HG02885 (cell line): ENCODE measurements around the gene TOP1.

Experiments
- ATAC-seq: cut with Tn5 transposase; IDR thresholded peaks from one replicate; pipeline ENCODE4 v1.9.1; 2021; ENCODE audit warnings: mild to moderate bottlenecking; ENCODE audit not compliant: unreplicated experiment, poor library complexity

TOP1 gene

DNA sequence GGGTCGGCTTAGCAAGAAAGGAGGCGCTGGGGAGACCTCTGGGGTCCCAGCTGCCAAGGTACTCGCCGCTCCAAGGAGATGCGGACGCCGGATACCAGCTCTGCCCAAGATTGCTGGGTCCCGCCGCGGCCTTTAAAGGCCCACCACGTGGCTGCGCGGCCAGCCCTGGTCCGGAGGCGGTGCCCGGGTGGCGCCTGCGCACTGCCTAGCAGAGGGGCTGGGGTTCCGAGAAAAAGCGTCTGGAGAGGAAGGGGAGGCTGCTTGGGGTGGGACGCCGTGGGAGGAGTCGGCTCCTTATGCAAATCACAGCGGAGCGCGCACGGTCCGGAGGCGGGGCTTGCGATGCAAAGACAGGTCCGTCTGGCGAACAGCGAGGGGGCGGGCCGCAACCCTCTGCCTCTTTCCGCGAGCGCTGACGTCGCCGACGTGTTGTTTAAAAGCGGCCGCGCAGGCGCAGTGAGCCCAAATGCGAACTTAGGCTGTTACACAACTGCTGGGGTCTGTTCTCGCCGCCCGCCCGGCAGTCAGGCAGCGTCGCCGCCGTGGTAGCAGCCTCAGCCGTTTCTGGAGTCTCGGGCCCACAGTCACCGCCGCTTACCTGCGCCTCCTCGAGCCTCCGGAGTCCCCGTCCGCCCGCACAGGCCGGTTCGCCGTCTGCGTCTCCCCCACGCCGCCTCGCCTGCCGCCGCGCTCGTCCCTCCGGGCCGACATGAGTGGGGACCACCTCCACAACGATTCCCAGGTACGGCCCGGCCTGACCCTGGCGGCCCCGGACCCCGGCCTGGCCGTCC, at the start of gene TOP1:
TOP1 (plus strand) TSS at position 464 of the 791 bp plus-strand sequence; CDS start at position 710, 246 bp downstream.
- peak; percentile 94 for ATAC-seq

DNA sequence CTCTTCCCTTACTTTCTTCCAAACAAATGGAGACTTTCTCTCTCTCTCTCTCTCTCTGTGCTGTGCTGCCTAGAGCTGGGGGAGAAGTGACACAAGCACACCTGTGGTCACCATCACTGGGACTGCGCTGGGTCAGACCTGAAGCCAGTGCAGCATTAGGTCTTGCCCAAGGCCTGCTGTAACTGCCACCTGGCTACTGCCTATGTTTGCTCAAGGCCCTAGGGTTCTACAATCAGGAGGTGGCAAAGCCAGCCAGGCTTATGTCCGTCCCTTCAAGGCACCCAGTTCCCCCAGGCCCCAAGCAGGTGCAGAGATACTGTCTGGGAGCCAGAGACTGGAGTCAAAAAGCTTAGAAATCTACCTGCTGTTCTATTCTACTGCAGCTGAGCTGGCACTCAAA, 49.4 kb upstream of the TOP1 start:
- no peak for ATAC-seq

DNA sequence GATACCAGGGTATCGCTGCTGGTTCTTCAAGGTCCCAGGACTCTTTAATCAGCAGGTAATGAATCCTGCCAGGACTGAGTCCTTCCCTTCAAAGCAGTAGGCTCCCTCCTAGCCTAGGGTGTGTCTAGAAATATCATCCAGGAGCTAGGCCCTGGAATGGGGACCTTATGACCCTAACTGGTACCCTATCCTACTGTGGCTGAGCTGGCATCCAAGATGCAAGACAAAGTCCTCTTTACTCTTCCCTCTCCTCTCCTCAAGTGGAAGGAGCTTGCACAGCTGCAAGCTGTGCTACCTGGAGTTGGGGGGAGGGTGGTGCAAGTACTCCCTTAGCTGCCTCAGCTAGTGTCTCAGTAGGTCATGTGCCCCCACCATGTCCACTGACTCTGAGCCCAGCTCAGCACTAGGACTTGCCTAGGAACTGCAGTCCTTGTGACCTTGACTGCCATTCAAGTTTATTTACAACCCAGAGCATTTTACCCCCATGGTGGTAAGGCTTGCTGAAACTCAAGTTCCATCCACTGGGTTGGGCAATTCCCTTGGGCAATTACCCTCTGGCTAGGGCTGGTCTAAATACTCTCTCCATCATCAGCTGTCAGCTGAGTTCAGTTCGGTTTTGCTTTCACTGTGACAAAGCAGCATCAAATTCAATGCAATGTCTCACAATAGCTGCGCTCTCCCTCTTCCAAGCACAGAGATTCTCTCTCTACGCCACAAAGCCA, 48.4 kb upstream of the TOP1 start:
- peak; percentile 57 for ATAC-seq

DNA sequence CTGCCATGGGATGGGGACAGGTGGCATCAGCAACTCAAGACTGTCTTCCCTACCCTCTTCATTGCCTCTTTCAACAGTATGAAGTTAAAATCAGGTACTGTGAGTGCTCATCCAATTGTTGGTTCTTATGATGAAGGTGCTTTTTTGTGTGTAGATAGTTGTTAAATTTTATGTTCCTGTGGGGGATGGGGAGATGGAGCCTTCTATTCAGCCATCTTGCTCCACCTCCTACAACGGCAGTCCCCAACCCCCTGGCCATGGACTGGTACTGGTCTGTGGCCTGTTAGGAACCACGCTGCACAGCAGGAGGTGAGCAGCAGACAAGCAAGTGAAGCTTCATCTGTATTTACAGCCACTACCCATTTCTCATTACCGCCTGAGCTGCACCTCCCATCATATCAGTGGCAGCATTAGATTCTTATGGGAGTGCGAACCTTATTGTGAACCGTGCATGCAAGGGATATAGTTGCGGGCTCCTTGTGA, 47.8 kb upstream of the TOP1 start:
- no peak for ATAC-seq

DNA sequence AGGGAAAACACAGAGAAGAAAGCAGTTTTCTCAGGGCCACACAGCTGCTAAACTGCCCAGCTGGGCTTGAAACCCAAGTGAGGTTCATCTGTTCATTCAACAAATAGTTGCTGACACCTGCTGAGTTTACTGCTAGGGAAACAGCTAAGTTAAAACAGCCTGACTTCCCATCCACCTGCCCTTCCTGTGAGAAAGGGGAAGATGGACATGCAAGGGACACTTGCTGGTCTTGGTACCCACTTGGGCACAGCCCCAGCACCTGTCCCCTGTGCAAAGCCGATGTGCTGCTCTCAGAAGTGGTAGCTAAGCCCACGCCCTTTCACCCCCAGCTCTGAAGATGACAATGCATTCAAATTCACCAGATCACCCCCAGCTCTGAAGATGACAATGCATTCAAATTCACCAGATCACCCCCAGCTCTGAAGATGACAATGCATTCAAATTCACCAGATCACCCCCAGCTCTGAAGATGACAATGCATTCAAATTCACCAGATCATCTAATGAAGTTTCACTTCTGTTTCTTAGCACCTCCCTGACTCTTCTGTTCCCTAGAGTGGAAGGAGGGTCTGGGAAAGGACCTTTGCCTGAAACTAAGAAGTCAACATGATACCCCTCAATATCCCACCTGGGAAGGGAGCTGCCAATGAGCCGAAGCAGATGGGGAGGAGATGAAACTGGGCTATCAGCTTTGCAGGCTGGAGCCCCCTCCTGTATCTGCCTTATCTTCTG, 46.0 kb upstream of the TOP1 start:
- ATAC-seq: peak; percentile 37

DNA sequence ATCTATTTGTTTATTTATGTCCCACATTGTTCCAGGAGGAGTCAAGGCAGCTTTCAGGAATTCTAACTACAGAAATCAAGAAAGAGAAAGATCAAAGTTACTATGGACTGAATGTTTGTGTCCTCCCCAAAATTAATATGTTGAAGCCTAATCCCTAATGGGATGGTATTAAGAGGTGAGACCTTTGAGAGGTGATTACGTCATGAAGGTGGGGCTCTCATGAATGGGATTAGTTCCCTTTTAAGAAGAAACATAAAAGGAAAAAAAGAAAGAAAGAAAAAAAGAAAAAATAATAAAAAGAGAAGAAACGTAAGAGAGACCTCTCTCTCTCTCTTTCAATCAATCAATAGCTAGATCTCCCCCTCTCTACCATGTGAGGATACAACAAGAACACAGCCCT, 44.7 kb upstream of the TOP1 start:
- no peak for ATAC-seq

DNA sequence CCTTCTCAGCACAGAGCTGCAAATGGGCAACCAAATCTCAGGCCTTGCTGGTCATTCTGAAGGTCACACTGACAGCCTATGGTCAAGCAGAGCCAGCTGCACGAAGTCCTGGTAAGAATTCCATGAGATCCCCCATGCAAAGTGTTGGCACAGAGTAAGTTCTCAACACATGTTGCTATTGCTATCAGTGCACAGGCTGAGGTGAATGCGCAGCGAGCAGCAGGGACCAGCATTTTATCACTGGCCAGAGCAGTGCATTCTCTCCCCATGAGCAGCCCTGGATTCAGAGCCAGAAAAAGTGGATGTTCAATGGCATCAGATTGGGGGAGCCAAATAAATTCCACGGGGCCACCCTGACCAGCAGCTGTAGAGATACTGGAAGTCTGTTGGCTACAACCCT, 44.1 kb upstream of the TOP1 start:
- no peak for ATAC-seq

DNA sequence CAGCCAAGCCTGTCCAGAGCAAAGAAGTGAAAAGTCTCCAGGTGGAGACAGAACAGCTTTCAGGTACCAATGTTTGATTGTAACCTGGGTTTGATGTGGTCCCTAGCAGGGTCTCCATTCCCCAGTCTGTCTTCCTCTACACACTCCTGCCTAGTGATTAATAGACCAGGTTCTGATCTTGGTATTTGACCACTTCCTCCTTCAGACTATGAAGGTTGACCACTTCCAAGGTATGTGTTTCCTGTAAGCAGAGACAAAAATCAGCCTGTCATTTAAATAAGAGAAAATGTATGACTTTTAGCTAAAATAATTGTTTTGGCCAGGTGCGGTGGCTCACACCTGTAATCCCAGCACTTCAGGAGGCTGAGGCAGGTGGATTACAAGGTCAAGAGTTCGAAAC, 41.8 kb upstream of the TOP1 start:
- peak; percentile 25 for ATAC-seq

DNA sequence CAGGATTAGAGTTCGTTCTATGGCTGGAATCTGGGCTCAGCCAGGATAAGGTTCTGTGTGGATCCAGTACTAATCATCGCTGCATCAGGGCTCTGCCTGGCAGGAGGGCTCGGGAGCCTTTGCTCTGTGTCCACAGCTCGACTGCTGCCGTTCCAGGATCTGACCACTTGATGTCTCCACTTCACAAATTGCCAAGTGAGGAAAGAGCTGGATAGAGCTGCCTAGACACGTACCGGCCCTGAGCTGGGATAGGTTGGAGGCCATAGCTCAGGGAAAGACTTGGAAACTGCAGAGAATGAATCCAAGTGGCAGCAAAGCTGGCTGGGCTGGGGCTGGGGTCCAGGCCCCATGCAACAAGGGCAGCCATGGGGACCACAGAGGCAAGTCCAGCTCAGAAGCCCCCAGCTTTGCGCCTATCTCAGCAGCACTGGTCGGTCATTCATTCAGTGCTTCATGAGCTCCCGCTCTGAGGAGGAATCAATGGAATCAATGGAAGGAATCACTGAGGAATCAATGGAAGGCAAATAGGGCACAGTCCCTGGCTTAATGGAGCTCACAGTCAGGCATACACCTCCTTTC, 38.0 kb upstream of the TOP1 start:
- ATAC-seq: peak; percentile 62

DNA sequence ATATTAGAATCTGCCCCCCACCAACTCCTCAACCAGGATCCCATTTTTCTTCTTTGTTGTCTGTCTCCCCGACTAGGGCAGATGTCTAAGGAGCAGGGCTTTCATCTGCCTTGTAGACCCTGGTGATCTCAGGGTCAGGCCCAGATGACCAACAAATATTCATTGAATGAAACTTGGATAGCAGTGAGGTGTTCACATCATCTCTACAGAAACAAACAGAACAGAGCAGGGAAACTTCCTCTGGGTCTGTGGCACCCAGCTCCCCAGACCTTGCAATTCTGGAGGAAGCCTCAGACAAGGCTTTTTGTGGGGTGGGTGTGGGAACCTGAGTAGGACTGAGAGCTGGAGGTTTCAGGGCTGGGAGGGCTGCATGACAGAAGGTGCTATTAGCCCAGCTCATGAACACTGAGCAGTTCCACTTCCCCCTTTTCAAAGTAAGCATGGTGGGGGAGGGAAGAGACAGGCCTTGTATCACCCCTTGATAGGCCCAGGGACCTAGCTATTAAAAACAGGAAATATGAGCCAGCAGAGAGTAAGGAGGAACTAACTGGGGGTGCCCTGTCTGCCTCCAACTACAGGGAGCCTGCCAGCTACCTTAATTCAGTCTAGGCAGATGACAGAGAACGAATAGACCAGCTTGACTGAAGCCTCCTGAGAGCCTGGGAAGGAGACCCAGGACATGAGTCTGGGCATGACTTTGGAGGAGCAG, 37.3 kb upstream of the TOP1 start:
- ATAC-seq: peak; percentile 90

DNA sequence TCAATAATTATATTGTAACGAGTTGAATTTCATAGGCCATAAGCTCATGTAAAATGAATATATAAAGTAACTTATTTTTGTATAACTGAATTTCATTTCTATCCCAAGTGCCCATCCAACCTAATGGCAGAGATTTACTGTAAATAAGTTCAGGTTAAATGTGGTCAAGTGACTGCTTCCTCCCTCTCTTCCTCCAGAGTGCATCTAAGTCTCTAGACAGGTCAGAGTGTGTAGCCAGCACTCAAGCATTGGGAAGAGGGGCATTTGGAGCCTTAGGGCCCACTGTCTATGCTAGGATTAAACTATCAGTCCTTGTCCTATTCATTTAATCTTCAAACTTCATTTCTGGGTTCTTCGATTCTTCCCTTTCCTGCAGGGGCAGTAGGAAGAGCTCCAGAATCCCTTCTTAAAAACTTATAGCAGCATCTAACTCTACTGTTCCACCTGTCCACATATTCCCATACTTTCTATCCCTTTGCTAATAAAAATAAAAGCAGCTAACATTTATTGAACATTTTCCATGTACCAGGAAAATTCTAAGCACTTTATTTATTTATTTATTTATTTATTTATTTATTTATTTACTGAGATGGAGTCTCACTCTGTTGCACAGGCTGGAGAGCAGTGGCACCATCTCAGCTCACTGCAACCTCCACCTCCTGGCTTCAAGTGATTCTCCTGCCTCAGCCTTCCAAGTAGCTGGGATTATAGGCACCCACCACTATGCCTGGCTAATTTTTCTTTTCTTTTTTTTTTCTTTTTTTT, 36.1 kb upstream of the TOP1 start:
- ATAC-seq: no peak

DNA sequence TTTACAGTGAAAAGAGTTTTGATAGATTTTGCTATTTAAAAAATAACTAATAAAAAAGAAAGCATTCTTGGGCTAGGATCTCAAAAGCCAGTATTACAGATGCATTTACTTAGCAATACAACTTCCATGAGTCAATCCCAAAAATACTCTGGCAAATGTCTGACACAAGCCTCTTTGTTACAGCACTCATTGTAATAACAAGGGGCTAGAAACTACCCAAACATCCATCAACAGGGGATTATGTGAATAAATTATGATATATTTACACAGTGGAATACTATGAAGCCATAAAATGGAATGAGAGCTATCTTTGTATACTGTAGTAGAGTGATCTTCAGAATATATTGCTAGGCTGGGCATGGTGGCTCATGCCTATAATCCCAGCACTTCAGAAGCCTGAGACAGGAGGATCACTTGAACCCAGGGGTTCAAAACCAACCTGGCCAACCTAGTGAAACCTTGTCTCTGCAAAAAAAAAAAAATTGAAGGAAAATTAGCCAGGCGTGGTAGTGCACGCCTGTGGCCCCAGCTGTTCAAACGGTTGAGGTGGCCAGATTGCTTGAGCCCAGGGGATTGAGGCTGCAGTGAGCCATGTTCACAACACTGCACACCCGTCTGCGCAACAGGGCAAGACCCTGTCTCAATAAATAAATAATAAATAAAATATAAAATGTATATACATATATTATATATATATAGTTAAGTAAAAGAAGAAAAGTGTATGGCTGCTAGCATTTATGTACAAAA, 34.7 kb upstream of the TOP1 start:
- no peak for ATAC-seq

DNA sequence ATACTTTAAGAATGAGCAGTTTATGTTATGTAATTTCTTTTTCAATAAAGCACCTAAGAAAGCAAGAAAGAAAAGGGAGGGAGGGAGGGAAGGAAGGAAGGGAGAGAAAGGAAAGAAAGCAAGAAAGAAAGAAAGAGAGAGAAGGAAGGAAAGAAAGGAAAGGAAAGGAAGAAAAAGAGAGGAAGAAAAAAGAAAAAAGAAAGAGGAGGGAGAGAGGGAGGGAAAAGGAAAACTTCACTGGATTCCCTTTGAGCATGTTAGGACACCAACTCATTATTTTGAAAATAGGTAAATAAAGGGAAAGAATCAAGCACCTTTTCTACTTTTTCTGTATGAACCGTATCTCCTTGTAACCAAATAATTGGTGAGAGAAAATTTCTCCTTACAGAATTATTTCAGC, 32.3 kb upstream of the TOP1 start:
- ATAC-seq: no peak

DNA sequence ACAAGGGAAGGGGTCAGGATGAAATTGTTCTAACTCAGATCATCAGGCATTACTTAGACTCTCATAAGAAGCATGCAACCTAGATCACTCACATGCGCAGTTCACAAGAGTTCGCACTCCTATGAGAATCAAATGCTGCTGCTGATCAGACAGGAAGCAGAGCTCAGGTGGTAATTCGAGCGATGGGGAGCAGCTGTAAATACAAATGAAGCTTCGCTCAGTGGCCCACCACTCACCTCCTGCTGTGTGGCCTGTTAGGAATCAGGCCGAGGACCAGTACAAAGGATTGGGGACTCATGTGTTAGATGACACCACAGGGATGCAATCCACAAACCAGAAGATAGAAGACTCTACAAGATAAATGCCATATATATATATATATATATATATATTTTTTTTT, 31.5 kb upstream of the TOP1 start:
- ATAC-seq: no peak

DNA sequence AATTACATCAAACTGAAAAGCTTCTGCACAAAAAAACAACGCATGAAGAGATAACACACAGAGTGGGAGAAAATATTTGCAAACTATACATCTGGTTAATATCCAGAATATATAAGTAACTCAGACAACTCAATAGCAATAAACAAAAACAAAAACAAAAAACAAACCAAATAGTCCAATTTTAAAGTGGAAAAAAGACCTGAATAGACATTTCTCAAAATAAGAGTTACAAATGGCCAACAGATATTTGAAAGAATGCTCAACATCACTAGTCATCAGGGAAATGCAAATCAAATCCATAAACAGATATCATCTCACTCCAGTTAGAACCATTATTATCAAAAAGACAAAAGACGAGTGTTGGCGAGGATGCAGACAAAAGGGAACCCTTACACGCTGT, 28.8 kb upstream of the TOP1 start:
- no peak for ATAC-seq

DNA sequence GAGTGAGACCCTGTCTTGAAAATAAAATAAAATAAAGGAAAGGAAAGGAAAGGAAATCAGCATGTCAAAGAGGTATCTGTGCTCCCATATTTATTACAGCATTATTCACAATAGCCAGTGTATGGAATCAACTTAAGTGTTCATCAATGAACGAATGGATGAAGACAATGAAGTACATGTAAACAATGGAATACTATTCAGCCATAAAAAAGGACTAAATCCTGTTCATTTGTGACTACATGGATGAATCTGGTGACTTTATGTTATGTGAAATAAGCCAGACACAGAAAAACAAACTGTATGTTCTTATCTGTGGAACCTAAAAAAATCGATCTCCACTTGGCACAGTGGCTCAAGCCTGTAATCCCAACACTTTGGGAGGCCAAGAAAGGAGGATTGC, 28.0 kb upstream of the TOP1 start:
- no peak for ATAC-seq

DNA sequence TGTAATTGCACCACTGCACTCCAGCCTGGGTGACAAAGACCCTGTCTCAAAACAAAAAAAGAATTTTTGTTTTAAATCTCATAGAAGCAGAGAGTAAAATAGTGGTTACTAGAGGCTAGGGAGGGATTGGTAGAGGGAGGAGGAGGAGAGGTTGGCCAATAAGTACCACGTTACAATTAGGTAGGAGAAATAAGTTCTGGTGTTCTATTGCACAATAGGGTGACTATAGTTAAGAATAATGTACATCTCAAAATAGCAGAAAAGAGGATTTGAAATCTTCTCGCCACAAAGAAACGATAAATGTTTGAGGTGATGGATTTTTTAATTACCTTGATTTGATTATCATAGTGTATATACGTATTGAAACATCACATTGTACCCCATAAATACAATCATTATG, 27.1 kb upstream of the TOP1 start:
- ATAC-seq: no peak

DNA sequence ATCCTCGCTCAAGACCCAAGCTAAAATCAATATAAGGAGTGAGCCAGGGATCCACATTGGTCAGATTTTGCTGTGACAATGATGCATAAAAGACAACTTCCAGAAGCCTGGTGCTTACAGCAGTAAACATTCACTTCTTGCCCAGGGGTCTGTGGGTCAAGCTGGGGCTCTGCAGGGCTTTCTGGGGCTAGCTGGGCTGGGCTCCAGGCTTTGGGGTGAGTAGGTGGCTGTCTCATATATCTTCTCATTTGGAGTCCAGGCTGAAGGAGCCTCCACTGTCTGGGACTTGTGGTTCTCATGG, 25.8 kb upstream of the TOP1 start:
- no peak for ATAC-seq
